HepG2 (cell line): ENCODE results near the gene HEXIM1. TPM values are rescaled to one million over a fixed set of nuclear protein-coding genes. Genes with fewer than 3 reads are reported as not detected.

Experiments used
- ATAC-seq: fragments of 200-7000 bp; cut with Tn5 transposase; 3 replicates; pipeline ENCODE4 v1.9.1; 2020; ENCODE audit warnings: mild to moderate bottlenecking, moderate library complexity
- BruUV-seq: library from RNA; stranded (reverse); fragments of 400-500 nt; replicated peaks from 2 replicates; lab custom pipeline; 2021; lab: Mats Ljungman, UMichigan
- CTCF ChIA-PET: fragments of 300-600 bp; formaldehyde crosslinking; extraction: SDS; loops from one replicate; lab custom pipeline; 2021; ENCODE audit warnings: low total read pairs, inconsistent platforms, low intra/inter-chr PET ratio; lab: Yijun Ruan, JAX
- POLR2A ChIA-PET: fragments of 350-600 bp; sonication (Branson Sonifier 250); formaldehyde crosslinking; loops from one replicate; lab custom pipeline; 2020; ENCODE audit warnings: antibody characterized with exemption, inconsistent platforms; lab: Yijun Ruan, JAX
- DNase-seq: peaks from one replicate; pipeline ENCODE4 v3.0.0-alpha.2; 2015; ENCODE audit warnings: low spot score
- FAIRE-seq: peaks from 3 replicates; lab custom pipeline; 2011; peaks lifted over from hg19 to GRCh38; lab: Jason Lieb, UNC
- H2AFZ ChIP-seq: one replicate; pipeline ENCODE4 v1.6.1; 2011; ENCODE audit warnings: low read length, inconsistent platforms
- H3K27ac ChIP-seq: fragments of 300-600 bp; 3 replicates; pipeline ENCODE4 v1.8.0; 2011; ENCODE audit warnings: mixed run types, mild to moderate bottlenecking, mixed read lengths, low read length, inconsistent platforms; ENCODE audit not compliant: insufficient read depth; ENCODE audit errors: extremely low read length
- H3K27me3 ChIP-seq, 2 experiments: fragments of 200-600 bp in 1 of 2; 2 replicates in 1 of 2; 3 replicates in 1 of 2; pipeline versions ENCODE4 v1.6.0 to v1.8.0; 2011; ENCODE audit warnings: low read length in 2 of 2, mild to moderate bottlenecking in 2 of 2, moderate library complexity in 2 of 2, inconsistent platforms in 1 of 2; ENCODE audit not compliant: insufficient read depth in 2 of 2, control insufficient read depth in 1 of 2
- H3K36me3 ChIP-seq, 2 experiments: fragments of 200-600 bp in 1 of 2; replicated peaks in 1 of 2; 2 replicates in 1 of 2; 3 replicates in 1 of 2; pipeline versions ENCODE4 v1.5.1 to v1.8.0; 2011; ENCODE audit warnings: low read length in 2 of 2, inconsistent platforms in 1 of 2; ENCODE audit not compliant: insufficient read depth in 2 of 2, control insufficient read depth in 1 of 2
- H3K4me1 ChIP-seq: 2 replicates; pipeline ENCODE4 v1.5.1; 2012; ENCODE audit warnings: low read length, inconsistent platforms; ENCODE audit not compliant: insufficient read depth
- H3K4me2 ChIP-seq: 2 replicates; pipeline ENCODE4 v1.6.0; 2011; ENCODE audit warnings: low read depth, low read length, inconsistent platforms
- H3K4me3 ChIP-seq, 3 experiments: fragments of 200-600 bp in 1 of 3; sonication (generic), shearing (Covaris generic) in 1 of 3; replicated peaks in 1 of 3; 2 replicates each; pipeline ENCODE4 v1.5.1; 2011 to 2016; ENCODE audit warnings: low read length in 3 of 3, inconsistent platforms in 2 of 3, low read depth in 2 of 3, mild to moderate bottlenecking in 2 of 3, control low read depth in 1 of 3, mixed read lengths in 1 of 3; ENCODE audit not compliant: insufficient read depth in 1 of 3
- H3K79me2 ChIP-seq: one replicate; pipeline ENCODE4 v1.6.1; 2011; ENCODE audit warnings: low read length, inconsistent platforms; ENCODE audit not compliant: insufficient read depth
- H3K9ac ChIP-seq: 2 replicates; pipeline ENCODE4 v1.6.0; 2011; ENCODE audit warnings: mild to moderate bottlenecking, low read depth, low read length, inconsistent platforms; ENCODE audit not compliant: insufficient read depth
- H3K9me3 ChIP-seq: 2 replicates; pipeline ENCODE4 v1.5.1; 2012; ENCODE audit warnings: mild to moderate bottlenecking, low read length
- H4K20me1 ChIP-seq: 2 replicates; pipeline ENCODE4 v1.6.0; 2011; ENCODE audit warnings: inconsistent platforms, mild to moderate bottlenecking, low read length, moderate library complexity; ENCODE audit not compliant: insufficient read depth
- ATF7-NPFF ChIP-seq: sonication (generic); formaldehyde crosslinking; IDR thresholded peaks from 2 replicates; pipeline ENCODE4 v1.8.1; 2023; ENCODE audit warnings: mild to moderate bottlenecking, low read depth, missing genetic modification reagents, moderate library complexity
- BRD4 ChIP-seq: sonication (generic); formaldehyde crosslinking; IDR thresholded peaks from 2 replicates; pipeline ENCODE4 v1.4.0; 2020; ENCODE audit warnings: missing genetic modification reagents
- DNMT1 ChIP-seq: sonication (generic); formaldehyde crosslinking; IDR thresholded peaks from 2 replicates; pipeline ENCODE4 v1.5.1; 2020; ENCODE audit warnings: mild to moderate bottlenecking, missing genetic modification reagents
- DRAP1 ChIP-seq: IDR thresholded peaks from 2 replicates; pipeline ENCODE4 v1.6.1; 2016; ENCODE audit warnings: missing genetic modification reagents, missing compliant biosample characterization
- MYPOP ChIP-seq: sonication (generic); formaldehyde crosslinking; IDR thresholded peaks from 2 replicates; pipeline ENCODE4 v1.8.1; 2023; ENCODE audit warnings: mild to moderate bottlenecking, moderate library complexity, missing genetic modification reagents
- RBM39 ChIP-seq: fragments of 200-400 bp; formaldehyde crosslinking; IDR thresholded peaks from one replicate; pipeline ENCODE4 v1.6.1; 2018; ENCODE audit warnings: antibody characterized with exemption, mild to moderate bottlenecking, low read depth, low read length; ENCODE audit not compliant: poor library complexity, severe bottlenecking
- ZBTB26 ChIP-seq: IDR thresholded peaks from 2 replicates; pipeline ENCODE4 v1.6.1; 2016; ENCODE audit warnings: missing compliant biosample characterization, missing genetic modification reagents, borderline replicate concordance
- ZBTB37 ChIP-seq: sonication (generic); formaldehyde crosslinking; IDR thresholded peaks from 2 replicates; pipeline ENCODE4 v1.4.0; 2020; ENCODE audit warnings: mild to moderate bottlenecking, missing genetic modification reagents
- ZFP41 ChIP-seq: sonication (generic); formaldehyde crosslinking; IDR thresholded peaks from 2 replicates; pipeline ENCODE4 v1.4.0; 2020; ENCODE audit warnings: mild to moderate bottlenecking, missing genetic modification reagents, borderline replicate concordance
- ZNF260 ChIP-seq: sonication (generic); formaldehyde crosslinking; IDR thresholded peaks from 2 replicates; pipeline ENCODE4 v1.4.0; 2020; ENCODE audit warnings: missing genetic modification reagents, low read depth, mild to moderate bottlenecking, borderline replicate concordance
- ZNF547 ChIP-seq: sonication (generic); formaldehyde crosslinking; IDR thresholded peaks from 2 replicates; pipeline ENCODE4 v1.5.1; 2020; ENCODE audit warnings: mild to moderate bottlenecking, missing genetic modification reagents
- ZNF567 ChIP-seq: sonication (generic); formaldehyde crosslinking; IDR thresholded peaks from 2 replicates; pipeline ENCODE4 v1.8.1; 2023; ENCODE audit warnings: mild to moderate bottlenecking, missing genetic modification reagents, borderline replicate concordance
- ZNF777 ChIP-seq: sonication (generic); formaldehyde crosslinking; IDR thresholded peaks from 2 replicates; pipeline ENCODE4 v1.4.0; 2020; ENCODE audit warnings: missing genetic modification reagents
- ZNF839 ChIP-seq: sonication (generic); formaldehyde crosslinking; IDR thresholded peaks from 2 replicates; pipeline ENCODE4 v1.4.0; 2020; ENCODE audit warnings: missing genetic modification reagents, mild to moderate bottlenecking, borderline replicate concordance
- WGBS: methylation state at CpG from one replicate; pipeline ENCODE4 v1.1.6; 2017; ENCODE audit warnings: low lambda C conversion rate; 5-methylcytosine and 5-hydroxymethylcytosine counted together
- in situ Hi-C: cut with HindIII; loops from 2 replicates; pipeline ENCODE4 v1.10.0; 2017; ENCODE audit warnings: low pct_unique_long_range_greater_than_20kb; ENCODE audit not compliant: extremely low pct_ligation_motif_present
- intact Hi-C: fragments of 100-400 bp; cut with micrococcal nuclease; formaldehyde crosslinking; loops from one replicate; pipeline ENCODE4 v1.10.0; 2022; ENCODE audit not compliant: unreplicated experiment
- polyA plus RNA-seq, 8 experiments: library from polyadenylated mRNA; depleted of rRNA in 3 of 8; stranded (reverse) in 7 of 8; unstranded in 1 of 8; fragments of >200 nt; fragmentation: Illumina TruSeq in 4 of 8; extraction: Trizol in 4 of 8; gene quantifications; 2 replicates each; pipeline versions ENCODE4 v1.2.1 to v1.2.3, GENCODE V29; 2011 to 2016; ENCODE audit warnings: low read depth in 4 of 8, missing spikeins in 1 of 8, mixed read lengths in 1 of 8; ENCODE audit not compliant: insufficient read depth in 1 of 8
- total RNA-seq, 5 experiments: library from RNA; depleted of rRNA; stranded (reverse); fragments of >200 nt; fragmentation: Illumina TruSeq; extraction: Trizol; gene quantifications; 2 replicates each; pipeline ENCODE4 v1.2.3, GENCODE V29; 2016; ENCODE audit warnings: low read depth in 1 of 5
- TF ChIP-seq, protein P1 (sequence below): sonication (generic); formaldehyde crosslinking; conservative IDR thresholded peaks from 2 replicates; pipeline ENCODE4 v1.4.0; 2020; ENCODE audit warnings: missing genetic modification reagents

The HEXIM1 gene
- total and polyA plus RNA-seq, 2 of the 13 experiments (the other 11 are each of a cell fraction or from before 2014, with no cell fraction given): 10.5 to 16.6 TPM

- TF ChIP-seq ZNF547 (CRISPR knock-in tag): no peak
Observed at GRCh38 chr17:45170280-45170930, 22.1 kb downstream of the HEXIM1 start (continued).

GRCh38 chr17:45170931-45171337 lies 22.7 kb downstream of the HEXIM1 start:
- Histone ChIP-seq H3K4me1 (peaks cover 62% of the 10 kb centered on the region), H4K20me1 (no peaks in the 10 kb centered on the region), H3K79me2 (no peaks in the 10 kb centered on the region), H3K9ac (peak overlapping the region; percentile 93), H3K9me3 (no peaks in the 10 kb centered on the region), H3K4me2 (peak overlapping the region; percentile 100), H2AFZ (no peak overlapping the region), H3K27me3 (no peaks in the 10 kb centered on the region), H3K4me3 (peak overlapping the region in 1 of 3 experiments; percentile 68; a peak in 2 of 6 replicates), H3K36me3 (peaks cover 10 to 22% of the 10 kb centered on the region in 2 experiments), H3K27ac (peak overlapping the region; percentile 97)
- intact Hi-C loops: no loop called here
- BruUV-seq: TSS peak; percentile 86
- FAIRE-seq (no peak), ATAC-seq (peak; percentile 0), DNase-seq (no peak)
- 27% methylated on average over 2 of the region's 5 CpGs for WGBS
- in situ Hi-C loops: no loop called here
- POLR2A ChIA-PET: interaction anchor here (1.2 to 24.3 kb wide), 12 partner anchors 12 to 58 kb away, joined by 3 to 2487 read pairs (median 36); partner anchors contain the start of genes ACBD4, HEXIM1 and HEXIM2
- CTCF ChIA-PET: interaction anchor here (1.1 kb wide), 1 partner anchor 36 kb away, joined by 5 read pairs; the partner anchor contains the start of gene ACBD4
- TF ChIP-seq MYPOP (CRISPR knock-in tag): 0 out of 2 replicates have a peak, but pooled peaks have one; percentile 64
- TF ChIP-seq ZBTB26 (CRISPR knock-in tag): peak; percentile 42; the same call in 1 of the 2 replicates
- TF ChIP-seq BRD4 (CRISPR knock-in tag): peak; percentile 16; the same call in 1 of the 2 replicates
- TF ChIP-seq, protein P1, sequence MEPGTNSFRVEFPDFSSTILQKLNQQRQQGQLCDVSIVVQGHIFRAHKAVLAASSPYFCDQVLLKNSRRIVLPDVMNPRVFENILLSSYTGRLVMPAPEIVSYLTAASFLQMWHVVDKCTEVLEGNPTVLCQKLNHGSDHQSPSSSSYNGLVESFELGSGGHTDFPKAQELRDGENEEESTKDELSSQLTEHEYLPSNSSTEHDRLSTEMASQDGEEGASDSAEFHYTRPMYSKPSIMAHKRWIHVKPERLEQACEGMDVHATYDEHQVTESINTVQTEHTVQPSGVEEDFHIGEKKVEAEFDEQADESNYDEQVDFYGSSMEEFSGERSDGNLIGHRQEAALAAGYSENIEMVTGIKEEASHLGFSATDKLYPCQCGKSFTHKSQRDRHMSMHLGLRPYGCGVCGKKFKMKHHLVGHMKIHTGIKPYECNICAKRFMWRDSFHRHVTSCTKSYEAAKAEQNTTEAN: no peak
- 0 out of 2 replicates have a peak, but pooled peaks have one; percentile 62 for TF ChIP-seq ZBTB37 (CRISPR knock-in tag)
- peak; percentile 64; the same call in 1 of the 2 replicates for TF ChIP-seq ZNF567 (CRISPR knock-in tag)
- peak; percentile 10; the same call in 1 of the 2 replicates for TF ChIP-seq ZNF777 (CRISPR knock-in tag)
- peak; percentile 55; the same call in 1 of the 2 replicates for TF ChIP-seq ZNF260 (CRISPR knock-in tag)
- TF ChIP-seq DNMT1 (CRISPR knock-in tag): peak; percentile 23; the same call in 1 of the 2 replicates
- peak; percentile 8 for TF ChIP-seq ZNF839 (CRISPR knock-in tag)
- 0 out of 2 replicates have a peak, but pooled peaks have one; percentile 8 for TF ChIP-seq DRAP1 (CRISPR knock-in tag)
- peak; percentile 24 for TF ChIP-seq RBM39
- TF ChIP-seq ATF7-NPFF: peak; percentile 74; the same call in 1 of the 2 replicates
- peak; percentile 65; the same call in 1 of the 2 replicates for TF ChIP-seq ZFP41 (CRISPR knock-in tag)
